ENCODE measurements around the gene CAPN14.
A peak's percentile ranks its signal among the peaks of the same experiment; 100 is the strongest.

The CAPN14 gene

GRCh38 chr2:31241625-31242270 lies 24.4 kb upstream of the CAPN14 start:
- no peak for DNase-seq

- no peak for DNase-seq
Observed at GRCh38 chr2:31240381-31241365, 23.4 kb upstream of the CAPN14 start.

- no peak for DNase-seq
Observed at GRCh38 chr2:31239593-31240177, 22.4 kb upstream of the CAPN14 start.

GRCh38 chr2:31238906-31239592 lies 21.7 kb upstream of the CAPN14 start:
- DNase-seq: no peak

GRCh38 chr2:31238126-31238905 lies 21.0 kb upstream of the CAPN14 start:
- no peak for DNase-seq

GRCh38 chr2:31237348-31238017 lies 20.2 kb upstream of the CAPN14 start:
- no peak for DNase-seq

- no peak for DNase-seq
Observed at GRCh38 chr2:31236433-31237205, 19.3 kb upstream of the CAPN14 start.

GRCh38 chr2:31235504-31235902 lies 18.2 kb upstream of the CAPN14 start:
- no peak for DNase-seq

- no peak for DNase-seq
Observed at GRCh38 chr2:31234683-31235503, 17.6 kb upstream of the CAPN14 start.

GRCh38 chr2:31233741-31234682 lies 16.7 kb upstream of the CAPN14 start, which contains the start of gene EHD3:
EHD3 (plus strand) TSS chr2:31234152; CDS start chr2:31234622, 470 bp downstream.
- peak; percentile 41 to 85 (median 57) for DNase-seq

- no peak for DNase-seq
Observed at GRCh38 chr2:31233231-31233630, 15.9 kb upstream of the CAPN14 start.

- DNase-seq: no peak
Observed at GRCh38 chr2:31232586-31232985, 15.3 kb upstream of the CAPN14 start.

GRCh38 chr2:31231571-31232302 lies 14.4 kb upstream of the CAPN14 start:
- DNase-seq: no peak

- DNase-seq: no peak
Observed at GRCh38 chr2:31230751-31231150, 13.4 kb upstream of the CAPN14 start.

GRCh38 chr2:31228717-31229116 lies 11.4 kb upstream of the CAPN14 start:
- no peak for DNase-seq

- DNase-seq: no peak
Observed at GRCh38 chr2:31227711-31228125, 10.4 kb upstream of the CAPN14 start.

GRCh38 chr2:31227110-31227509 lies 9.8 kb upstream of the CAPN14 start:
- no peak for DNase-seq

GRCh38 chr2:31226266-31226665 lies 9.0 kb upstream of the CAPN14 start:
- no peak for DNase-seq
